Kidney (tissue), 14 donors: ENCODE measurements around the gene BCAM. TPM values are rescaled to one million over a fixed set of nuclear protein-coding genes. Genes with fewer than 3 reads are reported as not detected.

Source experiments
- DNase-seq, 5 donors: peaks; one replicate each; pipeline ENCODE4 v3.0.0-alpha.2; 2013 to 2020
- FAIRE-seq: peaks from 2 replicates; lab custom pipeline; 2012; peaks lifted over from hg19 to GRCh38; lab: Jason Lieb, UNC
- H3K27ac ChIP-seq, 2 donors: one replicate each; pipeline ENCODE4 v1.7.0; 2013; ENCODE audit warnings: low read depth in 2 of 2, low read length in 2 of 2, inconsistent platforms in 1 of 2
- H3K27me3 ChIP-seq: one replicate; pipeline ENCODE4 v1.7.1; 2013; ENCODE audit warnings: low read length, inconsistent platforms; ENCODE audit not compliant: control insufficient read depth, insufficient read depth
- H3K36me3 ChIP-seq, 3 donors: one replicate each; pipeline versions ENCODE4 v1.7.0 to v1.7.1; 2013; ENCODE audit warnings: low read length in 3 of 3, control low read depth in 1 of 3, inconsistent platforms in 1 of 3; ENCODE audit not compliant: insufficient read depth in 3 of 3, control insufficient read depth in 2 of 3
- H3K4me1 ChIP-seq, 3 donors: one replicate each; pipeline versions ENCODE4 v1.7.0 to v1.7.1; 2013; ENCODE audit warnings: low read length in 3 of 3, inconsistent platforms in 1 of 3, low read depth in 1 of 3; ENCODE audit not compliant: control insufficient read depth in 2 of 3, insufficient read depth in 2 of 3
- H3K4me3 ChIP-seq, 3 donors: one replicate each; pipeline versions ENCODE4 v1.7.0 to v1.8.1; 2013; ENCODE audit warnings: low read length in 3 of 3, control low read depth in 1 of 3, inconsistent platforms in 1 of 3
- H3K9ac ChIP-seq, 3 donors: one replicate each; pipeline versions ENCODE4 v1.7.0 to v1.7.1; 2013; ENCODE audit warnings: low read length in 3 of 3, control low read depth in 1 of 3, inconsistent platforms in 1 of 3
- H3K9me3 ChIP-seq, 3 donors: one replicate each; pipeline versions ENCODE4 v1.7.0 to v1.7.1; 2013; ENCODE audit warnings: low read length in 3 of 3, control low read depth in 1 of 3, inconsistent platforms in 1 of 3; ENCODE audit not compliant: control insufficient read depth in 2 of 3, insufficient read depth in 1 of 3
- CTCF ChIP-seq: IDR thresholded peaks from 3 replicates; pipeline ENCODE4 v1.5.1; 2012; ENCODE audit warnings: mild to moderate bottlenecking, moderate library complexity, borderline replicate concordance; ENCODE audit not compliant: insufficient read depth; ENCODE audit errors: extremely low read depth
- intact Hi-C: fragments of 100-400 bp; cut with DNase I; formaldehyde crosslinking; loops from one replicate; pipeline ENCODE4 v1.11.1; 2022
- polyA plus RNA-seq: library from polyadenylated mRNA; stranded (reverse); fragments of 350-450 nt; fragmentation: Illumina TruSeq; extraction: RNeasy Lipid Tissue Mini Kit (QIAGEN cat#74804); gene quantifications from one replicate; pipeline ENCODE4 v1.2.3, GENCODE V29; 2014; ENCODE audit warnings: low read depth, low replicate concordance; ENCODE audit not compliant: insufficient read depth
- total RNA-seq: library from RNA; stranded (reverse); fragmentation: NEBNext Ultra II Directional; extraction: Animal tissue kit (Norgen Biotek cat#: 25700); gene quantifications from one replicate; pipeline ENCODE4 v1.2.1, GENCODE V29; 2021
- donor health status: control.
- donor health status: control.
- donor health status: control.
- donor health status: control.
- donor health status: control.
- donor health status: DM: yes; HTN: yes; CAD: no.
- donor health status: Normal renal cell carcinoma (clear cell type).

Gene BCAM
- total and polyA plus RNA-seq, 2 donors from 2014 or later: 671 to 748 TPM

GRCh38 chr19:44788971-44789370, 19.9 kb upstream of the BCAM start:
- no peaks in the 10 kb centered on the region for H3K4me1 ChIP-seq
- H3K27ac ChIP-seq: no peak overlapping the region
- H3K4me3 ChIP-seq: no peak overlapping the region
- H3K9ac ChIP-seq: no peak overlapping the region
- H3K9me3 ChIP-seq: no peaks in the 10 kb centered on the region
- no peak for TF ChIP-seq CTCF
- intact Hi-C loops: no loop called here
- peaks cover 0 to 3% (median 0%) of the 10 kb centered on the region in 3 donors for H3K36me3 ChIP-seq
- no peaks in the 10 kb centered on the region for H3K27me3 ChIP-seq
- FAIRE-seq (no peak), DNase-seq (no peak)

- no peaks in the 10 kb centered on the region for H3K4me1 ChIP-seq
Measured at GRCh38 chr19:44789943-44790483, 18.9 kb upstream of the BCAM start.

GRCh38 chr19:44792281-44792680, 16.6 kb upstream of the BCAM start:
- Histone ChIP-seq H3K36me3 (no peaks in the 10 kb centered on the region), H3K4me1 (peaks cover 0 to 2% (median 0%) of the 10 kb centered on the region in 3 donors), H3K27me3 (no peaks in the 10 kb centered on the region), H3K27ac (no peak overlapping the region), H3K4me3 (no peak overlapping the region), H3K9ac (no peak overlapping the region), H3K9me3 (no peaks in the 10 kb centered on the region)
- no peak for TF ChIP-seq CTCF
- DNase-seq: no peak
- intact Hi-C loops: loop anchor here (10.0 kb wide), 1 partner anchor 53 kb away; the partner anchor contains the start of gene NECTIN2
- no peak for FAIRE-seq

More at GRCh38 chr19:44789943-44790483, 18.9 kb upstream of the BCAM start:
- intact Hi-C loops: loop anchor here (10.0 kb wide), 1 partner anchor 55 kb away; the partner anchor contains the start of gene NECTIN2
- FAIRE-seq (no peak), DNase-seq (no peak)
- no peaks in the 10 kb centered on the region for H3K9me3 ChIP-seq
- H3K9ac ChIP-seq: no peak overlapping the region
- TF ChIP-seq CTCF: no peak
- H3K27me3 ChIP-seq: no peaks in the 10 kb centered on the region
- H3K36me3 ChIP-seq: peaks cover 0 to 3% (median 0%) of the 10 kb centered on the region in 3 donors
- H3K4me3 ChIP-seq: no peak overlapping the region
- no peak overlapping the region for H3K27ac ChIP-seq

GRCh38 chr19:44794610-44795009, 14.3 kb upstream of the BCAM start:
- Histone ChIP-seq H3K27ac (no peak overlapping the region), H3K36me3 (no peaks in the 10 kb centered on the region), H3K27me3 (no peaks in the 10 kb centered on the region), H3K4me1 (peaks cover 0 to 2% (median 0%) of the 10 kb centered on the region in 3 donors), H3K9ac (no peak overlapping the region), H3K4me3 (no peak overlapping the region), H3K9me3 (no peaks in the 10 kb centered on the region)
- no peak for TF ChIP-seq CTCF
- DNase-seq (no peak), FAIRE-seq (no peak)
- intact Hi-C loops: loop anchor here (10.0 kb wide), 1 partner anchor 50 kb away; the partner anchor contains the start of gene NECTIN2
